GM18508 (cell line): ENCODE measurements around the gene PODNL1.

Source experiments
- ATAC-seq: cut with Tn5 transposase; IDR thresholded peaks from one replicate; pipeline ENCODE4 v1.9.1; 2021; ENCODE audit warnings: moderate number of reproducible peaks; ENCODE audit not compliant: insufficient read depth, unreplicated experiment

Gene PODNL1

GRCh38 chr19:13899912-13900584 lies 38.2 kb downstream of the PODNL1 start:
- no peak for ATAC-seq

GRCh38 chr19:13899393-13899792 lies 38.8 kb downstream of the PODNL1 start:
- no peak for ATAC-seq

GRCh38 chr19:13896227-13896626 lies 42.0 kb downstream of the PODNL1 start:
- ATAC-seq: no peak

- no peak for ATAC-seq
Observed at GRCh38 chr19:13894552-13894951, 43.7 kb downstream of the PODNL1 start.

- ATAC-seq: no peak
Observed at GRCh38 chr19:13892870-13893269, 45.3 kb downstream of the PODNL1 start.

- ATAC-seq: no peak
Observed at GRCh38 chr19:13890136-13890535, 48.1 kb downstream of the PODNL1 start.

GRCh38 chr19:13888281-13888680 lies 49.9 kb downstream of the PODNL1 start:
- no peak for ATAC-seq

- ATAC-seq: no peak
Observed at GRCh38 chr19:13887517-13887916, 50.7 kb downstream of the PODNL1 start.

- ATAC-seq: no peak
Observed at GRCh38 chr19:13887018-13887436, 51.2 kb downstream of the PODNL1 start.

- ATAC-seq: no peak
Observed at GRCh38 chr19:13885826-13886365, 52.3 kb downstream of the PODNL1 start.

- no peak for ATAC-seq
Observed at GRCh38 chr19:13884726-13885591, 53.3 kb downstream of the PODNL1 start.

GRCh38 chr19:13883516-13884064 lies 54.6 kb downstream of the PODNL1 start:
- ATAC-seq: no peak

- ATAC-seq: no peak
Observed at GRCh38 chr19:13882836-13883235, 55.4 kb downstream of the PODNL1 start.

- no peak for ATAC-seq
Observed at GRCh38 chr19:13882419-13882795, 55.8 kb downstream of the PODNL1 start.

GRCh38 chr19:13881692-13882418 lies 56.4 kb downstream of the PODNL1 start:
- ATAC-seq: no peak

GRCh38 chr19:13881251-13881691 lies 56.9 kb downstream of the PODNL1 start:
- ATAC-seq: no peak
